Central memory CD4-positive, alpha-beta T cell (primary cell): ENCODE data around the gene AOX1.
"Not testable (repeated sequence)": the region's sequence is repeated elsewhere in the genome, so short reads cannot be mapped to it uniquely, and the experiment has no call there.

ENCODE experiments used
- DNase-seq: peaks from one replicate; pipeline ENCODE4 v3.0.0; 2022

AOX1 gene

DNA sequence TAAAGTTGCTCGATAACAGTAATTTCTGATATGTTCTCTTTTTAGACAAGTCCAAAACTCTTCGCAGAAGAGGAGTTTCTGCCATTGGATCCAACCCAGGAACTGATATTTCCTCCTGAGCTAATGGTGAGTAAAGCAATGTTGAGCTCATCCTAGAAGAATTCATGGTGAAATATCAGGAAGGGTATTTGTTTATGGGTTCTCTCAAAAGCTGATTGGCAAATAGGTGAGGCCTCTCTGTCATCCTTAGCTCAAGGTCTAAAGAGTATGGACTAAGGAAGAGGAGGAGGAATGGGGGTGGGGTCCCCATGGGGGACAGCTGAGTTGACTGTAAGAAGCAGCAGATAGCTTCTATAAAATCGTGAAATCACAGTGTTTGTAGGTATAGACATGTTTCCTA, 18.2 kb downstream of the AOX1 start:
- no peak for DNase-seq

DNA sequence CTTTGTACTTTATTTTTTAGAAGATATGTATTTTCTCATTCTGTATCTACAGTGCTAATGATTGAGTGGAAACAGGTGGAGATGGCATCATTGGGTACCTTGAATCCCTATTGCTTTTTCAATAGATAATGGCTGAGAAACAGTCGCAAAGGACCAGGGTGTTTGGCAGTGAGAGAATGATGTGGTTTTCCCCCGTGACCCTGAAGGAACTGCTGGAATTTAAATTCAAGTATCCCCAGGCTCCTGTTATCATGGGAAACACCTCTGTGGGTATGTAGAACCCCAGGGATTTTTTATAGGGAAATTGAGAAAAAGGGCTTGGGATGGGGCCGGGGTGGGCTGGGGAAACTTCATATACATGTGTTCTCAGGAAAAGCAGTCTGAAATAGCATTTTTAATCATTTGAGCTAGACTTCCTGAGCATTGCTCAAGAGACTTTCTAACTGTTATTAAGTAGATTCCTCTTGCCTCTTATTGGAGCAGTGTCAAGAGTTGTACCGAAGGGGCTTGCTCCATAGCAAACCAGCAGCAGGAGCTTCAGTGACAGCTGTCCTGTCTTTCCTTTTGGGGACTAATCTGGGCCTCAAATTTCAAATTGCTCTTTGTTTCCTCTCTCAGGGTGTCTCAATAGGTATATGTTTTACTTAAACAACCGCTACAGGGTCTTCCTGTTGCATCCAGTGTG, 18.9 kb downstream of the AOX1 start:
- DNase-seq = no peak

DNA sequence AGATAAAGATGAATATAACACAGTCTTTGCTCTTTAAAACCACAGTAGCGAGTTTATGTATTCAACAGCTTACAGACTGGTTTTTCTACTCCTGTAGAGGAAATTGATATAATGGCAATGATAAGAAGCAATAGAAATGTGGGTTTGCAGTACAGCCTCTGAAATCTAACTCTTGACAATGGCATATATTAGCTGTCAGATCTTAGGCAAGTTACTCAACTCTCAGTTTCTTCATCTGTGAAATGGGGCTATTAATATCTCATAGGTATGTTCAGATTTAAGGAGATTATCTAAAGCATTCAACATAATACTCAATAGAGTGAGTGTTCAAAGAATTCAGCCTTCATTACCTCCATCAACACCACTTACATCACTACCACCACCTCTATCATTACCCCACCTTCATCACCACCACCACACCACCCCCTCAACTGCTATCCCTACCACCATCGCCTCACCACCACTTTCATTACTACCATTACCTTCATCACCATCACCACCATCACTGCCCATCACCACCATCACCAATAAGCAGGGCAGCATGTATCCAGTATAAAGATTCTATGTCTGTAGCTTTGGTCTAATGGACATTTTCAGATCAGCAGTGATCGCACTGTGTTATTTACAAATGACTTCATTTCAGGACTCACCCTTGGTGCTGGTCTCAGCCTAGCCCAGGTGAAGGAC, 22.7 kb downstream of the AOX1 start:
- DNase-seq = no peak

DNA sequence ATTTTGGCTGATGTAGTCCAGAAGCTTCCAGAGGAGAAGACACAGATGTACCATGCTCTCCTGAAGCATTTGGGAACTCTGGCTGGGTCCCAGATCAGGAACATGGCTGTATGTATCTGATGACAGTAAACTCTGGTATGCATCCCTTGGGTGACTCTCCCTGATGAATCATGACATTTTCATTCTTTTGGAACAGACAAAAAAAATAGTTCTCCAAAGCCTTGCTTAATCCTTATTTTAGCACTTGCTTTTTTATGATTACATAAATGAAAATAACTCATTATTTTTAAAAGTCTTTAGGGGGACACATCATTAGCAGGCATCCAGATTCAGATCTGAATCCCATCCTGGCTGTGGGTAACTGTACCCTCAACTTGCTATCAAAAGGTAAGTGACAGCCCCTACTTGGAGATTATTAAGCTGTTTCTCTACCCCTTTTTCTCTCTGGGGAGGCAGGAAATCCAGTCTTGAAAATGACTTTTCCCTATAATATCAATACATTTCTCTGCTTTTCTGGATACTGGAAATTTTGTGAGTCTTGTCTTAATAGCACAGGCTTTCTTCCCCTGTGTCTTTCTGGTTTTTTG, 23.3 kb downstream of the AOX1 start:
- DNase-seq = no peak

DNA sequence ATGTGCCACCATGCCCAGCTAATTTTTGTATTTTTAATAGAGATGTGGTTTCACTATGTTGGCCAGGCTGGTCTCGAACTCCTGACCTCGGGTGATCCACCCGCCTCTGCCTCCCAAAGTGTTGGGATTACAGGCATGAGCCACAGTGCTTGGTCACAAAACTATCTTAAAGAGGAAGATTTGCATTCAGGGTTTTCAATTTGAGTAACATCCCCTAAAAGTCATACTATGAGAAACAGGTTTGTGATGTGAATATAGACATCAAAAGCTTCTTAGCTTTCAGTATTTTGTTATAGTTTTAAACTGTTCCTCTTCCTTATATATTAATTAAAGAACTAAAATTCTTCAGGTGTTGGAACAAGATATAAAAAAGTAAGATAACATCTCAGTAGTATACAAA, 24.4 kb downstream of the AOX1 start:
- DNase-seq = not testable (repeated sequence)

DNA sequence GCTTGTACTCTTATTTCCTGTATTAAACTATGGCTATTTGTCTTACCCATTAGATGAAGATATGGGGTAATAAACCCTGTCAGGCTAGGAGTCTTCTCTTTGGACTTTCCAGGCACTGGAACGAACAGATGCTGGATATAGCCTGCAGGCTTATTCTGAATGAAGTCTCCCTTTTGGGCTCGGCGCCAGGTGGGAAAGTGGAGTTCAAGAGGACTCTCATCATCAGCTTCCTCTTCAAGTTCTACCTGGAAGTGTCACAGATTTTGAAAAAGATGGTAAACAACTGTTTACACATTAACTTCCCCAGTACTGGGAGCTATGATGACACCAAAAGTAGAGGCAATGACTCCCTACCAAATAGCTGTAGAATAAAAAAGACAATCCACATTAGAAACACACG, 27.9 kb downstream of the AOX1 start:
- DNase-seq = no peak

DNA sequence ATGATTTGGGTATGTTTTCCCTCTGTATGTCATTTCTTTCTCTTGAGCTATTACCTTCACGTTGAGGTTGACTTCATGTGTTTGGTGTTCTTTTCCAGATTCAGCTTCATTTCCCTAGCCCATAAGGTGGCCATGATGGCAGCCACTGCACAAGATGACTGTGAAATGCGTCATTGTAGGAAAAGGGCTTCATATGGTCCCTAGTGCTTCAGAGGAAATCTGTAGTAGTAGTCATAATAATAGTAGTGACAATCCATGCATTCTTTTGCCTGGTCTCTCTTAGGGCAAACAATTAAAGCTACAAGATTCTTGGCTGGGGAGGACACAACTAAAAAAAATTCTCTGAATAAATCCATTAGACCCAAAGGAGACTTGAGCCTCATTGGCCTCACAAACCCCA, 28.4 kb downstream of the AOX1 start:
- DNase-seq = no peak

DNA sequence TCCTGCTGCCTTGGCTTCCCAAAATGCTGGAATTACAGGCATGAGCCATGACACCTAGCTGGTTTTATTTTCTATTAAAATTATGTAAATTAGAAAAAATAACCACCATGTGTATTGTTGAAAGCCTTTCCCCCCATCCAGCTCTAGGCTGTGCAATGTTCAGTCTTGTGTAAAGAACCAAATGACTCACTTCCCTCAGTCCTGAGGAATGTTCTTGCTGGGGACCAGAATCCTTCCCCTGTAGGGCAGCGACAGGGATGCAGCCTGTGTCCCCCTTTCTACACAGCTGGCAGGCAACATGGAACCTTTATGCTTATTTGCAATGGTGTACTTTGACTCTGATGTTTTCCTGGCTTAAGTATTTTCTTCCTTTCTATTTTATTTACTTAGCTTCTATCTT, 29.4 kb downstream of the AOX1 start:
- DNase-seq = no peak

DNA sequence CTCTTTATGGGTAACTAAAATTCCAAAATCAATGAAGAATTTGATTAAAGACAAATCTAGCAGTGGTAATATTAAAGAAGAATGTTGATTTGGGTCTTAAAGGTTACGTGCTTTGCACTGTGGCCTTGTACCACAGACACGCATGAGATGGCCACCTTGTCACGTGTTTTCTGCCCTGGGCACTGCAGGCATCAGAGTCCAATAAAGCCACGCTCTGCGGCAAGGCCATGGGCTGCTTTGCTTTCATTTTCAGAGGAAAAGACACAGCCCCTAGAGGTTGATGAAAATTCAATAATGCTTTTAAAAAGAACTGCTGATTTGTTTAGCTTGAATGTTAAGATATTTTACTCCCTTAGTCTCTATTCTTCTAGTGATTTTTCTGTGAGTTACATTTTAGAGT, 30.4 kb downstream of the AOX1 start:
- DNase-seq = no peak

DNA sequence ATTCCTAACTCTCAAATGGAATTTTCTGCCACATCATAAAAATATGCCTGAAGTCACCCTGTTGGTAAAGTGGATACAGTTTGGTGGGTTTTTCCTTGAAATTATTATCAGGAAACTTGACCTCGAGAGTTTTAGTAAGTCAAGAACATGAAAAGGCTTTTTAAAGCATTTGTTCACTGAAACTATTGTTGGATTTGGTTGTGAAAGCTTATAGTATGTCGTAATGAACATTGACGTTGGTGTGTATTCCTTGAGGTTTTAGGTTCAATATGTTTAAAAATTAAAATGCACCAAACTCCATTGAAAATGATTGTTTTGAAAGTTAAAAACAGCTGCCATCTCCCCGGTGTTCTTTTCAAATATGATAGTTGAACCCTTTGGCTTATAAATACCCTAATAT, 30.8 kb downstream of the AOX1 start:
- no peak for DNase-seq

DNA sequence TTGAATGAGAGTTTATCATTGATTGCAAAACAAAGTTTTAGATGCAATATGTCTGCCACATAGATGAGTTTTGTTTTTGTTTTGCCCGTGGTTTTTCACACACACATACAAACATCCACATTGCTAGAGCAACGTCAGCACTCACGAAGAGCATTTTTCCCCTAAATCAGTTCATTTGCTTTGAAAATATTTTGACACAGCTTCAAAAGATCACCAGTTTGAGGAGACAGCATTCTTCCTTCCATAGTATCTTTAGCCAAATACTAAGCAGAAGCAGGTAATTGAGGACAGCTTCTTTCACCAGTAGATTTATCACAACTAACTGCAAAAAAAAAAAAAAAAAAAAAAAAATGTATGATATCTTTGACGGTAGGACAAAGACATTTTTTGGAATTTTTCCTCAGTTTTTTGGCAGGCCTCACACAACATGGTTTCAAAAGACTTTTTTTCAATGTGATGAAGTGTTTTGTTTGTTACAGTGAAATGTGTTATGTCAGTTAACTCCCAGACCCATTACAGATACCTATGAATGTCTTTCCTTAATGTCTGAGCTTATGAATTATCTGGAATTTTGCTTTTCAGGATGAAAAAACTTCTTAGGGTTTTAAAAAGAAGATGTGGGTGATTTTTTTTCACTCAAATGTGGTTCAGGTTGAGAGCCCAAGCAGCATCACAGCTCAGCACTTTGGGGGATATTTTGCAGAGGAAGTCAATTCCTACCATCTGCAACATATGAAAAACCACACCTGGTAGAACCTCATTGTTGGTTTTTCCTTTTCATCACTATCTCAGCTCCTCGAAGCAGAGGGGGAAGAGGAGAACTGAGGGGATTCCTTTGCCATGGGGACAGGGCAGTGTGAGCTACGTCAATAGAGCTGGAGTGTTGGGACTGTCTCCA, 31.6 kb downstream of the AOX1 start:
- DNase-seq = no peak

DNA sequence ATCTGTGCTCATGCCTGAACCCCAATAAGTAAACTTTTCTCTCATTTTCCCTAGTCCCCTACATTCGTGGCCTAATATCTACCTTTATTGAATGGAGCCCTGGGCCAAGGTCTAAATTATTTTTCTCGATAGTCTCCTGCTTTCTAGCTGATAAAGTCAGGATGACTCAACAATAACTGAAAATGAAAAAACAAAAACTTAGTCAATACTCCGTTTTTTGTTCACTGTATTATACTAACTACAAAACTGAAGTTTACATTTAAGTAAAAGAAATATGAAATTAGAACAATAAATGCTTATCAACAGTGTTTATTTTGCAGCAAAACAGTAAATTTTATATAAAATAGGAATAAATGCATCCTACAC, 32.2 kb downstream of the AOX1 start:
- DNase-seq = no peak

DNA sequence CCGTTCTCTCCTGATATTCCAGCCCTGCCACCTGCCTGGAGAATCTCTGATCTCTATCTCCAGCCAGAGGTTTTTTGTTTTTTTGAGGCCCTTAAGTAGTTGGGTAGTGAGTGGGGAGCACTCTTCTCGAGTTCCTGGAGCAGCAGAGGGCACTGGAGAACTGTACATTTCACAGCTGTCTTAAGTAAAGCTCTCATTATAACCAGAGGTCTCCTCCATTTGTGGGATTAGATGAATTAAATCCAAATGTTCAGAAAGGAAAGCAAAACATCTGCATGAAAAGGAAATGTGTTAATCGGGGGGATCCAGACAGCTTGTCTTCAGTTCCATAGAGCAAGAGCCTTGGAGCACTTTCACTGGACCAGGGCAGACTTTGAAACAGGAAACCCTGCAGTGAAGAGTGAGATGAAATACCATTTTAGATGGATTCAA, 32.8 kb downstream of the AOX1 start:
- DNase-seq = no peak

DNA sequence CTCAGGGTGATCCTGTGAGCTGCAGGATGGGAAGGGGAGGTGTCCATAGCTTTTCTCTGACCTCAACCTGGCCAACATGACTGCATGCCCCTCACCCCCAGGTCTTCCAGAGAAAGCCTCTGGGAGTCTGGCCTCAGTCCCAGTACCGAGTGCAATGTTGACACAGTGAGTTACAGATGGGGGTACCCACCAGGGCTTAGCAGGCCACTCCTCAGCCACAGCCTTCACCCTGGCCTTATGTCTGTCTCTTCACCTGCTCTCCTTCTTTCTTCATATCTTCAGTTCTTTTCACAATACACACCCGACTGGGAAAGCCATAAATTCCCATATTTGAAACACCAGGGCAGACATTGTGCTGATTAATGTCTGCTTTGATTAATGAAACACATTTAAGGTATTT, 33.5 kb downstream of the AOX1 start:
- DNase-seq = no peak

DNA sequence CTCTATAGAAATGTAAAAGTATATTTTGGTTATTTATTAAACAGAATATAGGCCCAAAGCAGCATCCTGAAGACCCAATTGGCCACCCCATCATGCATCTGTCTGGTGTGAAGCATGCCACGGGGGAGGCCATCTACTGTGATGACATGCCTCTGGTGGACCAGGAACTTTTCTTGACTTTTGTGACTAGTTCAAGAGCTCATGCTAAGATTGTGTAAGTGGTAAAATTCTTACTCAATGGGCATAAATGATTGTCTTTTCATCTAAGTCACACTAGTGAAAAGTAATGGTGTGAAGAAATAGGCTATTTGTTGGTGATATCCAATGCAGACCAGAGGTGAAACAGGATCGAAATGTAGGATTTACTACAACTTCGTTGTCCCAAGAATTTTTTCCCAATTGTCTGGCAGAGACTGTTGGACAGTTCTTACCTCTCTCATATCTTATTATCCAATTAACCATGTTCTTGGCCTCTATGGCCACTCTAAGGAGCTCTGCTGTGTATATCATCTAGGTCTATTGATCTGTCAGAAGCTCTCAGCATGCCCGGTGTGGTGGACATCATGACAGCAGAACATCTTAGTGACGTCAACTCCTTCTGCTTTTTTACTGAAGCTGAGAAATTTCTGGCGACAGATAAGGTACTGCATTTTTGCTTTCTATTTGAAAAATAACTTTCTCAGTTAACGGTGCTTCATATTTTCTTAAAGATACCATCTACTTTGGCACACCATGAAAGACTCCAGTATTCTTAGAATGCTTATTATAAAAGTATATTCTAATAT, 35.0 kb downstream of the AOX1 start:
- DNase-seq = no peak

DNA sequence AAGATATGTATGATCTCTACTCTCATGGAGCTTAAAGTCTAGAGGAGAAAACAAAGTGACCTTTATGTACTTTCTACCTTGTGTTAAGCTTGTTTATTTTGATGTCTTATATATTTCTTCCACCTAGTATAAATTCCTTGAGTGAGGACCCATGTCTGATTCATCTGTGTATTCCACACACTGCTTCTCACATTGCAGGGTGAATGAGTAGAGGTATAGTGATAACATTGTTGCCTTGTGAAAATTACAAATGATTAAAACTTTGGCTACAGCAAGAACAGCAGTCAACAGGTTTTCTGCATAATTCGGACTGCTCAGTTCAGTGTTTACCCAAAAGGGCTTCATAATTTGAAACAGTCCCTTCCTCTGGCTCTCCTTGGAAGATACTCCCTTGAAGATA, 36.3 kb downstream of the AOX1 start:
- no peak for DNase-seq

DNA sequence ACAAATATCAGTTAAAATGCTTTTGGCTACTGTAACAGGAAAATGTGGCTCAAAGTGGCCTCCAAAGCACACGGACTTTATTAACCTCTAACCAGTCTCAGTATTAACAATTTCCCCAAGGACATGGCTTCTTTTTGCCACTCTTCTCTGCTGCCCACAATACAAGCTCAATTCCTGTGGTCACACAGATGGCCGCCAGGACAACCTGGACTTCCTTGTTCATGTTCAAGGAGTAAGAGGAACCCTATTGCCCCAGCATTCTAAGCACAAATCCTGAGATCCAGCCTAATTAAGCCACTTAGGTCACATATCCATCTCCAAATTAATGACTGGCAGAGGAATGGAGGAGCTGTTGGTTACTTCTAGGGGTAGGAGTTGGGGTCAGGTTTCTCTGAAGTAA, 38.2 kb downstream of the AOX1 start:
- no peak for DNase-seq

DNA sequence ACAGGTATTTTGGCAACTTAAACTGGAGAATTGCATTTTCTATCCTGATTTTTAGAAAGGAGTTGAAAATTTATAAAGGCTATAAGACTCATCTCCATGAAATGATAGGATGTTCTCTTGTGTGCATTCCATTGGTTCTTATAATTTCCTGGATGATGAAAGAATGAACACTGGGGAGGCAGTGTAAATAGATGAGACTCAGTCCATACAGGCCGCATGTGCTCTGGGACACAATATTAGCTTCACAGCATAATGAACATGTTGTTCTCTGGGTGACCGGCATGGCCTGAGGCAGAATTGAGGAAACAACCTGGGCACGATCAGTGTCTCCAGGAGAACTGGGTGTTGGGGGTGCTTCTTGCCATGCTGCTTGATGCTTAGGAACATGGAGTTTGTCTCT, 38.8 kb downstream of the AOX1 start:
- no peak for DNase-seq

DNA sequence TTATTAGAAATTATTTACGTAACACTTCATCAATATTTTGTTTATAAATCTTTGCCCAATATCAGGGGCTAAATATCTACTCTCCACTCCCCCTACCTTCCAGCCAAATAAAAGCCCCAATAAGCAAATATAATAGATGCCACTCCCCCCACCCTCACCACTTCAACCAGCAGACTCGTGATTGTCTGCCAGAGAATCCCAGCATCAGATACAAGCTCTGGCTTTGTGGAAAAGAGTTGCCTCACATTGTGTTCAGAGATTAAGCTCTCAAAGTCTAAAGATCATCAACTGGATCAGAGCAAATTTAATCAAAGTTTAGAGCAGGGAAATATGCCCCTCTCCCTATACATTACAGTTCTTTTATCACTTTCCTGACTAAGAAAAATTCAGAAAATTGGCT, 39.5 kb downstream of the AOX1 start:
- DNase-seq = no peak

DNA sequence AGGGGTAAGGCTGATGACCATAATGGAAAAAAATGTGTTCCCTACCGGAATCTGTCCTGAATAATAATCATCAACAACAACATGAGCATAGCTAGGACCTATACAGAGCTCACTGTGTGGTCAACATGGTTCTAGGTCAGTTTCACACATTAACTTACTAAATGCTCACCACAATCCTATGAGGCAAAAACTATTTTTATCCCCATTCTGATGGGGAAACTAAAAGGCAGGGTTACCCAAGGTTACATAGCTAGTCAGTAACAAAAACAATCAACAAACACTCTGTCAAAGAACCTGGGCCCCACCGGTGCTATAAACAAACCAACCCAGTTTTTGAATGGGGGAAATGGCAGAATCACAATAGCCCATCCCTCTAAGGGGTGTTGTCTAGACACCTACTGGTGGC, 40.1 kb downstream of the AOX1 start:
- DNase-seq = no peak

DNA sequence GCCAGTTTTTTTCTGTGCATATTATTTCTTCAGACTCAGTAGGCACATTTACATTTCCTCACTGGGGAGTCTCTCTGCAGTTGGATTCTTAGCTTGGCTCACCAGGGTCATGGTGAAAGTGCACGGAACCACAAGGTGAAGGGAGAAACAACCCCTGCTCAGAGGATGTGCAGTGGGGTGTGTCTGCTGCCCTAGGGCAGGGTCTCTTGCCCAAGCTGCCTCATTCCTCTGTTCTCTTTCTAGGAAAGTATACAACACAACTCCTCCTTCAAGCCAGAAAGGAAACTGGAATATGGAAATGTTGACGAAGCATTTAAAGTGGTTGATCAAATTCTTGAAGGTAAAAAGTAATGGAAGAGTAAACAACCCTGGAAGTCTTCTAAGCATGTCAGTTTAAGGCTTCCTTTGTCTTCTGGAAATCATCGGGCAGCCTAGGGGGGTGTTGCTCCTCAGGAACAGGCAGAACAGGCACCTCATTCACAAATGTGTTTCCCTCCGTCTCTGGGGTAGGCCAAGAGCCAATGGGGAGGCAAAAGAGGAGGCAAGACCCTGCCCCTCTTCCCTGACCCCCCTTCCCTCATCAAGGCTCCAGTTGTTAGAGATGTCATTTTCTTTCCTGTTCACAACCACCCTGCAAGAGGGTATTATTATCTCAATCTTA, 41.4 kb downstream of the AOX1 start:
- DNase-seq = no peak

DNA sequence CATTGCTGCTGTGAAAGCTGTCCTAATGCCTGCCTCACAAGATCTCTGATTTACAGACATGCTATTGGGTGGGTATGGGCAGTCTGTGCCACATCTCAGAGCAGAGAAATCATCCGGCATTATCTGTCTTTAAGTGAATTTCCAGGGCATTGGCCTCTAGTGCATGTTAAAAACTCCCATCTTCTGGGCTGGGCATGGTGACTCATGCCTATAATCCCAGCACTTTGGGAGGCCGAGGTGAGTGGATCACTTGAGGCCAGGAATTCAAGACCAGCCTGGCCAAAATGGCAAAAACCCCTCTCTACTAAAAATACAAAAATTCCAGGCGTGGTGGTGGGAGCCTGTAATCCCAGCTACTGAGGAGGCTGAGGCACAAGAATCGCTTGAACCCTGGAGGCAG, 42.6 kb downstream of the AOX1 start:
- DNase-seq = not testable (repeated sequence)
